ENCODE measurements around the gene TMEM269. TPM values are rescaled to one million over a fixed set of nuclear protein-coding genes. Genes with fewer than 3 reads are reported as not detected.
A peak's percentile ranks its signal among the peaks of the same experiment; 100 is the strongest.
"Not testable (repeated sequence)": the region's sequence is repeated elsewhere in the genome, so short reads cannot be mapped to it uniquely, and the experiment has no call there.

The TMEM269 gene
- polyA plus RNA-seq, 3 donors, result 0.07 TPM; not detected in 2

GRCh38 chr1:42750041-42750440 lies 34.8 kb upstream of the TMEM269 start:
- H3K4me3 ChIP-seq (replicated peaks in 1 of 3; ENCODE audit: low read depth in 2 of 3, low read length in 3 of 3), result no peak overlapping the region
- no peaks in the 10 kb centered on the region for H4K20me1 ChIP-seq (ENCODE audit: insufficient read depth, low read length)
- no peak overlapping the region for H3K9ac ChIP-seq (ENCODE audit: insufficient read depth, low read length, poor library complexity, severe bottlenecking)
- 97% methylated on average over 11 of the region's 12 CpGs for WGBS (ENCODE audit: insufficient coverage)
- peaks cover 18% of the 10 kb centered on the region in 2 donors for H3K4me1 ChIP-seq (ENCODE audit: control insufficient read depth in 1 of 2, insufficient read depth in 2 of 2, low read length in 2 of 2)
- Mint-ChIP-seq H3K9me3 (peaks cover 0 to 6% (median 2%) of the 10 kb centered on the region in 7 donors), H3K4me1 (peaks cover 28% of the 10 kb centered on the region), H3K36me3 (peaks cover 62 to 87% of the 10 kb centered on the region in 2 donors), H3K4me3 (no peak overlapping the region), H3K27ac (peak overlapping the region in 3 of 7 donors; percentile 18 to 72 (median 55)), H3K27me3 (ENCODE audit: low read depth in 3 of 3) (peaks cover 0 to 2% (median 2%) of the 10 kb centered on the region in 3 donors)
- TF ChIP-seq CTCF (IDR thresholded peaks at IDR 0.05), result no peak
- H2AFZ ChIP-seq (ENCODE audit: insufficient read depth, low read depth, low read length, poor library complexity, severe bottlenecking), result no peak overlapping the region
- DNase-seq, result no peak
- intact Hi-C loops (cut with micrococcal nuclease), result no loop called here
- H3K79me2 ChIP-seq (ENCODE audit: insufficient read depth, low read length), result no peaks in the 10 kb centered on the region
- no peak overlapping the region for H3K4me2 ChIP-seq (replicated peaks; ENCODE audit: extremely low read depth, low read length, poor library complexity, severe bottlenecking)
- H3K27me3 ChIP-seq (ENCODE audit: control insufficient read depth in 2 of 2, insufficient read depth in 2 of 2, low read length in 2 of 2), result no peaks in the 10 kb centered on the region
- H3K9me3 ChIP-seq (replicated peaks in 1 of 2; ENCODE audit: control insufficient read depth in 1 of 2, insufficient read depth in 1 of 2, low read length in 2 of 2), result no peaks in the 10 kb centered on the region
- H3K36me3 ChIP-seq (replicated peaks in 1 of 2; ENCODE audit: control insufficient read depth in 1 of 2, insufficient read depth in 2 of 2, low read length in 2 of 2), result peaks cover 58 to 83% of the 10 kb centered on the region in 2 donors
- no peak overlapping the region for H3K27ac ChIP-seq (ENCODE audit: low read depth in 1 of 2, low read length in 2 of 2)

GRCh38 chr1:42751511-42752070 lies 33.2 kb upstream of the TMEM269 start:
- H3K4me2 ChIP-seq (replicated peaks; ENCODE audit: extremely low read depth, low read length, poor library complexity, severe bottlenecking); H3K9me3 ChIP-seq (replicated peaks in 1 of 2; ENCODE audit: control insufficient read depth in 1 of 2, insufficient read depth in 1 of 2, low read length in 2 of 2); DNase-seq; H3K27me3 ChIP-seq (ENCODE audit: control insufficient read depth in 2 of 2, insufficient read depth in 2 of 2, low read length in 2 of 2); H4K20me1 ChIP-seq (ENCODE audit: insufficient read depth, low read length); intact Hi-C loops (cut with micrococcal nuclease); H2AFZ ChIP-seq (ENCODE audit: insufficient read depth, low read depth, low read length, poor library complexity, severe bottlenecking); H3K9me3 Mint-ChIP-seq; H3K4me3 ChIP-seq (replicated peaks in 1 of 3; ENCODE audit: low read depth in 2 of 3, low read length in 3 of 3); H3K79me2 ChIP-seq (ENCODE audit: insufficient read depth, low read length); H3K27me3 Mint-ChIP-seq (ENCODE audit: low read depth in 3 of 3); H3K9ac ChIP-seq (ENCODE audit: insufficient read depth, low read length, poor library complexity, severe bottlenecking); H3K4me3 Mint-ChIP-seq: not testable (repeated sequence)
- 97% methylated on average over 7 of the region's 8 CpGs for WGBS (ENCODE audit: insufficient coverage)
- peaks cover 28% of the 10 kb centered on the region for H3K4me1 Mint-ChIP-seq
- H3K27ac ChIP-seq (ENCODE audit: low read depth in 1 of 2, low read length in 2 of 2), result peak overlapping the region in 1 of 2 donors; percentile 23
- H3K27ac Mint-ChIP-seq, result peak overlapping the region in 2 of 7 donors; percentile 18 to 76
- H3K4me1 ChIP-seq (ENCODE audit: control insufficient read depth in 1 of 2, insufficient read depth in 2 of 2, low read length in 2 of 2), result peaks cover 18% of the 10 kb centered on the region in 2 donors
- H3K36me3 ChIP-seq (replicated peaks in 1 of 2; ENCODE audit: control insufficient read depth in 1 of 2, insufficient read depth in 2 of 2, low read length in 2 of 2), result peaks cover 64 to 84% of the 10 kb centered on the region in 2 donors
- peaks cover 64 to 87% of the 10 kb centered on the region in 2 donors for H3K36me3 Mint-ChIP-seq

Measured in CD14-positive monocyte (primary cell).